Measurements from ENCODE around the gene COL18A1.

The COL18A1 gene

DNA sequence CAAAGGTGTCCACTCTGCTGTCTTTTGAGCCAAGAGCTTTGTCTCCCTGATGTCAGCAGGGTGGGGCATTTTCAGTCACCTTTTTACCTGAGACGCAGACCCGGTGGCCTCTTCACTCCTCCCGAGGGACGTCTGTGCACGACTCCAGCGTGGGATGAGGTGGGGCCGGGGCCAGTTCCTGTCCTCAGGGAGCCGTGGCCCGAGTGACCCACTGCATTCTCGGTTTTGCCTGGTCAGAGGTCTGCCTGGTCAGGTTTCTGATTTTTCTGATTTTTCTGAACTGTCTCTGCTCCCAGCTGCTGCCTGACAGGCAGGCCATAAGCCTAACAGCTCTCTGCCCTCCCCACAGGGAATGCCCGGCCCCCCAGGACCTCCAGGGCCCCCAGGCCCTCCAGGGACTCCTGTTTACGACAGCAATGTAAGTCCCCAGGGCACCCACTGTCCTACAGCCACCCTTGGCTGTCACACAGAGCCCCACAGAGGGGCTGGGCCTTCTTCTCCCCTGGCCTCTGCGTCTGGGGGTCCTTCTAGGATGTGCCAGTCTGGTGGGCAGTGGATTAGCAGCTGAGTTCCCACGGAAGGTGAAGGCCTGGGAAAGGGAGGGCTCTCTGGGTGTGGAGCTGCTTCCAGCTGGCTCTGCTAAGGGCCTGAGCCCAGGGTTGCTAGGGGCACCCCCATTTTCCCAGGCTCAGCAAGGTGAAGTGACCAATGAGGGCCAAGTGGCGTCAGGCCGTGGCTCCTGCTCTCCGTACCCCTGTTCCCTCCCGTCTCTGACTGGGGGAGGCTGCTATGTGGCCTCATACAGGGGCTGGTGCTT lies 91.4 kb downstream of the COL18A1 start:
- DNase-seq (ENCODE audit: low read depth): no peak
- TF ChIP-seq, protein P1, sequence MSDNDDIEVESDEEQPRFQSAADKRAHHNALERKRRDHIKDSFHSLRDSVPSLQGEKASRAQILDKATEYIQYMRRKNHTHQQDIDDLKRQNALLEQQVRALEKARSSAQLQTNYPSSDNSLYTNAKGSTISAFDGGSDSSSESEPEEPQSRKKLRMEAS (IDR thresholded peaks at IDR 0.05; ENCODE audit: low read depth, low read length): no peak
- TF ChIP-seq MYC (IDR thresholded peaks at IDR 0.05; ENCODE audit: low read depth, low read length) (no peak), POLR2A (IDR thresholded peaks at IDR 0.05; ENCODE audit: extremely low read depth, insufficient read length) (no peak)
- TF ChIP-seq, protein P2, sequence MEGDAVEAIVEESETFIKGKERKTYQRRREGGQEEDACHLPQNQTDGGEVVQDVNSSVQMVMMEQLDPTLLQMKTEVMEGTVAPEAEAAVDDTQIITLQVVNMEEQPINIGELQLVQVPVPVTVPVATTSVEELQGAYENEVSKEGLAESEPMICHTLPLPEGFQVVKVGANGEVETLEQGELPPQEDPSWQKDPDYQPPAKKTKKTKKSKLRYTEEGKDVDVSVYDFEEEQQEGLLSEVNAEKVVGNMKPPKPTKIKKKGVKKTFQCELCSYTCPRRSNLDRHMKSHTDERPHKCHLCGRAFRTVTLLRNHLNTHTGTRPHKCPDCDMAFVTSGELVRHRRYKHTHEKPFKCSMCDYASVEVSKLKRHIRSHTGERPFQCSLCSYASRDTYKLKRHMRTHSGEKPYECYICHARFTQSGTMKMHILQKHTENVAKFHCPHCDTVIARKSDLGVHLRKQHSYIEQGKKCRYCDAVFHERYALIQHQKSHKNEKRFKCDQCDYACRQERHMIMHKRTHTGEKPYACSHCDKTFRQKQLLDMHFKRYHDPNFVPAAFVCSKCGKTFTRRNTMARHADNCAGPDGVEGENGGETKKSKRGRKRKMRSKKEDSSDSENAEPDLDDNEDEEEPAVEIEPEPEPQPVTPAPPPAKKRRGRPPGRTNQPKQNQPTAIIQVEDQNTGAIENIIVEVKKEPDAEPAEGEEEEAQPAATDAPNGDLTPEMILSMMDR (IDR thresholded peaks at IDR 0.05; ENCODE audit: low read depth, low read length): no peak
- no peak overlapping the region for H3K4me3 ChIP-seq (ENCODE audit: low read depth, low read length)

DNA sequence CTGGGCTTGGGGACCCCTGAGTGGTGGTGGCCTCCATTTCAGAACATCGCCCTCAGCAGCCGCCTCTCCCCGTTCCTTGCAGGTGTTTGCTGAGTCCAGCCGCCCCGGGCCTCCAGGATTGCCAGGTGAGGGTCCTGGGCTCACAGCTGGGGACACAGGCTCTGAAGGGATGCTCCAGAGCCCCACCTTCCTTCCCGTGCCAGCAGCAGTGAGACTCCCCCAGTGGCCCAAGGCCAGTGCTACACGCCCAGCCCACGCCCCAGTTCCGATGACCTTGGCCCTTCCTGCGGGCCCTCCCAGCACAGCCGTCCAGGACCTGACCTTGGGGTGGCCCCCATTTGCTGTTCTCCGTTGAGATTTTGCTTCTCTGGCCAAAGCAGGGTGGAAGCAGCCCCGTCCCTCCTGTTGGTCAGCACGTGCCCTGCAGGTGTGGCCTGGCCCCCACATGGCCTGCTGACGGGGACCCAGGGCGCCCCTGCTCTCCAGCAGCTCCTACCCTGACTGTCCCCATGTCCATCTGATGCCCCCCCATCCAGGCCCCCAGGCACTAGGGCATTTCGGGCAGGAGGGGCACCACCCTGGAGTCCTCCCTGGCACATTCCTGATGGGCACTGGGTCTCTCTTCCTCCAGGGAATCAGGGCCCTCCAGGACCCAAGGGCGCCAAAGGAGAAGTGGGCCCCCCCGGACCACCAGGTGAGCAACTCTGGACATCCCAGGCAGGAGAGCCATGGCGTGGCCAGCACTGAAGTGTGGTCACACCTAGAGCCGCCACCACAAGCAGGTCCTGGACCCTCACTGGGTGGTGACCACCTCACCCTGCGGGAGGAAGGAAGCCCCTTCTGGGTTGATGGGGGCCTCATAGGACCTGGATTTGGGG lies 92.2 kb downstream of the COL18A1 start:
- no peak overlapping the region for H3K4me3 ChIP-seq (ENCODE audit: low read depth, low read length)
- no peak for DNase-seq (ENCODE audit: low read depth)
- TF ChIP-seq, protein P2 (IDR thresholded peaks at IDR 0.05; ENCODE audit: low read depth, low read length): no peak
- TF ChIP-seq POLR2A (IDR thresholded peaks at IDR 0.05; ENCODE audit: extremely low read depth, insufficient read length) (no peak), MYC (IDR thresholded peaks at IDR 0.05; ENCODE audit: low read depth, low read length) (no peak)
- TF ChIP-seq, protein P1 (IDR thresholded peaks at IDR 0.05; ENCODE audit: low read depth, low read length): no peak

DNA sequence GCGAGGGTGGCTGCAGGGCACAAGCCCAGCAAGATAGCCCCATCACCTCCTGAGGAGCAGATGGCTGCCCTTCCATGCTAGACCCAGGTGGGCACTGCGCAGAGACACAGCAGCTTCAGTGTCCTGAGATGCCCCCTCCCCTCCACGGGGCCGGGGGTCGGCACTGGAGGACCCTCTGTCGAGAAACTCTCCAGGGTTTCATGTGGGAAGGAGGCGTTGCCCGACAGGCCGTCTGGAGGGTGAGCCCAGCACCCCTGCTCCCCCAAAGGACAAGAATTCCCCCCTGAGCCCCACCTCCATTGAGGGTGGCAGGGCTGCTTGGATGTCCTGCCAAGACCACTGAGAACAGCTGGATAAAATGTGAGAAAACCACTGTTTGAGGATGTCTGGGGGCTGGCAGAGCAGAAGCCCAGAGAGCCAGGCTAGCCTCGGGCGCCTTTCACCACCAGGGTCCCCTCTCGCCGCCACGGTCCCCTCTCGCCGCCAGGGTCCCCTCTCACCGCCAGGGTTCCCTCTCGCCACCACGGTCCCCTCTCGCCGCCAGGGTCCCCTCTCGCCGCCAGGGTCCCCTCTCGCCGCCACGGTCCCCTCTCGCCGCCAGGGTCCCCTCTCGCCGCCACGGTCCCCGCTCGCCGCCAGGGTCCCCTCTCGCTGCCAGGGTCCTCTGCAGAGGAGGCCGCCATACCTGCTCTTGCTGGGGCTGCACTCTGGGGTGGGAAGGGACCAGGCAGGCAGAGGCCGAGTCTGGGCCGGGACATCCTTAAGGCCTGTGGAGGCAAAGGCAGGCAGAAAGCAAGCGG lies 93.1 kb downstream of the COL18A1 start:
- TF ChIP-seq POLR2A (IDR thresholded peaks at IDR 0.05; ENCODE audit: extremely low read depth, insufficient read length): no peak
- TF ChIP-seq MYC (IDR thresholded peaks at IDR 0.05; ENCODE audit: low read depth, low read length): no peak
- TF ChIP-seq, protein P2 (IDR thresholded peaks at IDR 0.05; ENCODE audit: low read depth, low read length): no peak
- TF ChIP-seq, protein P1 (IDR thresholded peaks at IDR 0.05; ENCODE audit: low read depth, low read length): no peak
- DNase-seq (ENCODE audit: low read depth): no peak
- no peak overlapping the region for H3K4me3 ChIP-seq (ENCODE audit: low read depth, low read length)

DNA sequence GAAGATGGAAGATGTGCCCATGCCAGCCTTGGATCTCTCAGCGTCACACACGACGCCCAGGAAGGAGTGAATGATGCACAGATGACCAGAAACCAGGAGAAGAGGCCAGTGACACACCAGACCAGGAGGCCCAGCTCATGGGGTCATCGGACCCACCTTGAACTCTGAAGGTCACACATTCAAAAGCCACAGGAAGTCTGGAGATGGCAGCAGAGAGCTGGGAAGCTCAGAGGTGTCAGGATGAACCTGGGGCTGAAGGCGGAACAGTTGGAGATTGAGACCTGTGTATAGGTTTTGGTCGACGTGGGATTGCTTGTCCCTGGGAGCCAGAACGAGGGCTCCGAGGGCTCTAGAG lies 93.7 kb downstream of the COL18A1 start:
- H3K4me3 ChIP-seq (ENCODE audit: low read depth, low read length): no peak overlapping the region
- TF ChIP-seq POLR2A (IDR thresholded peaks at IDR 0.05; ENCODE audit: extremely low read depth, insufficient read length): no peak
- TF ChIP-seq, protein P1 (IDR thresholded peaks at IDR 0.05; ENCODE audit: low read depth, low read length): no peak
- TF ChIP-seq, protein P2 (IDR thresholded peaks at IDR 0.05; ENCODE audit: low read depth, low read length): no peak
- TF ChIP-seq MYC (IDR thresholded peaks at IDR 0.05; ENCODE audit: low read depth, low read length): no peak
- no peak for DNase-seq (ENCODE audit: low read depth)

DNA sequence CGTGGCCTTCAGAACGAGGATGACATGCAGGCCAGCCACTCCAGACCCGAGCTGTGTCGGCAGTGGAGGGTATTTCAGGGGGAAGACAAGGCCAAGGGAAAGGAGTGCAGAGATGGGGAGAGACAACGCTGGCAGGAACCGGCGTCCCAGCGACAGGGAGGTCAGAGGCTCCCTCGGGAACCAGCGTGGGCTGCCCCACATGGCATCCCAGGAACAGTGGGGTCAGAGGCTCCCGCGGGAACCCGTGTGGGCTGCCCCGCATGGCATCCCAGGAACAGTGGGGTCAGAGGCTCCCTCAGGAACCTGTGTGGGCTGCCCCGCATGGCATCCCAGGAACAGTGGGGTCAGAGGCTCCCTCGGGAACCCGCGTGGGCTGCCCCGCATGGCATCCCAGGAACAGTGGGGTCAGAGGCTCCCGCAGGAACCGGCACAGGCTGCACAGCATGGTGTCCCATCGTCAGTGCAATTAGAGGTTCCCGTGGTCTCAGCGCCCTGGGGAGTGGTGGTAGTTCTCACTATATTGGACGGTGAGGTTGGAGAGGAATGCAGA lies 94.3 kb downstream of the COL18A1 start:
- no peak for DNase-seq (ENCODE audit: low read depth)
- TF ChIP-seq, protein P1 (IDR thresholded peaks at IDR 0.05; ENCODE audit: low read depth, low read length): no peak
- no peak for TF ChIP-seq MYC (IDR thresholded peaks at IDR 0.05; ENCODE audit: low read depth, low read length)
- no peak for TF ChIP-seq POLR2A (IDR thresholded peaks at IDR 0.05; ENCODE audit: extremely low read depth, insufficient read length)
- TF ChIP-seq, protein P2 (IDR thresholded peaks at IDR 0.05; ENCODE audit: low read depth, low read length): no peak

More for the DNA sequence above, 94.3 kb downstream of the COL18A1 start:
- H3K4me3 ChIP-seq (ENCODE audit: low read depth, low read length): no peak overlapping the region

Data from NB4 (cell line).